SK-MEL-5 (cell line): ENCODE measurements around the gene ARHGAP8. TPM values are rescaled to one million over a fixed set of nuclear protein-coding genes. Genes with fewer than 3 reads are reported as not detected.

Experiments
- DNase-seq: peaks from one replicate; pipeline ENCODE4 v3.0.0-alpha.2; 2016; ENCODE audit warnings: low read depth, low spot score
- in situ Hi-C: cut with HindIII; loops from 2 replicates; pipeline ENCODE4 v1.10.0; 2016; ENCODE audit warnings: low sequenced_read_pairs, high pct_unique_total_duplicates, low pct_unique_long_range_greater_than_20kb
- total RNA-seq: library from RNA; depleted of rRNA; stranded (reverse); fragments of >200 nt; shearing (Covaris generic); gene quantifications from 2 replicates; pipeline ENCODE4 v1.2.3, GENCODE V29; 2014

The ARHGAP8 gene
- total RNA-seq, 1 experiment from 2014 or later, result 0.87 TPM

DNA sequence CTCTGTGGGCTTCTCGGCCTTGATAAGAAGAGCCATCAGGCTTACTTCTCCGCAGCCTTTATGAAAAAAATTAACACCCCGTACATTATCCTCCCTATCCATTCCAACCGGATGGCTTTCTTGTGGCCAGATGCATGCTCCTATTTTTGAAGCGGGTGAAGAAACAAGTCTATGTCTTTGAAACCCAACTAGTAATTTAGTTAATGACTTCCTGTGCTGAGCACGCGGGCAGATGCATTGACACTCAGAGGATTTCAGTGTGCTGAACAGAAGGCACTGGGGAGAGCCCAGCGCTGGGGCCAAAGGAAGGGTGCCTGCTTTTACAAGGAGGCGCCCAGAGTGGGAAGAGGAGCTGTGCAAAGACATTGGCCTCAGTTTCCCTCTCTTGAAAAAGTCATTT, 53.3 kb downstream of the ARHGAP8 start:
- in situ Hi-C loops, result no loop called here
- DNase-seq, result no peak

DNA sequence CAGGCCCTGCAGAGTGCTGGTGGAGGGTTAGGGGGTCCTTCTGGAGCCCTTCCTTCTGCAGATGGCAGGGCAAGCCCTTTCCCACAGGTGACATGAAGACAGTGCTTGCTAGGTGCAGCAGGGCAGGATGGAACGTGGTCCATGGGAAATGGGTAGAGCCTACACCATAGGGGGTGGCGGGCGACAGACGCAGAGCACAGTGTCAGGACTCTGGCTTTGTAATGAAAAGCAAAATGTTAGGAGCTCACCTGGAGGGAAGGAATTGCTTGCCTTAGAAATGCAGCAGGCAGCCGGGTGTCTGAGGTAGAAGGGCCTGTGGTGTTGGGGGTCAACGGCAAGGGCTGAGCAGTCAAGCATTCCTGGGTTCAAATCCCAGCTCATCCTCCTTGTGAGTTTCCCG, 54.9 kb downstream of the ARHGAP8 start:
- DNase-seq, result no peak
- in situ Hi-C loops, result no loop called here

DNA sequence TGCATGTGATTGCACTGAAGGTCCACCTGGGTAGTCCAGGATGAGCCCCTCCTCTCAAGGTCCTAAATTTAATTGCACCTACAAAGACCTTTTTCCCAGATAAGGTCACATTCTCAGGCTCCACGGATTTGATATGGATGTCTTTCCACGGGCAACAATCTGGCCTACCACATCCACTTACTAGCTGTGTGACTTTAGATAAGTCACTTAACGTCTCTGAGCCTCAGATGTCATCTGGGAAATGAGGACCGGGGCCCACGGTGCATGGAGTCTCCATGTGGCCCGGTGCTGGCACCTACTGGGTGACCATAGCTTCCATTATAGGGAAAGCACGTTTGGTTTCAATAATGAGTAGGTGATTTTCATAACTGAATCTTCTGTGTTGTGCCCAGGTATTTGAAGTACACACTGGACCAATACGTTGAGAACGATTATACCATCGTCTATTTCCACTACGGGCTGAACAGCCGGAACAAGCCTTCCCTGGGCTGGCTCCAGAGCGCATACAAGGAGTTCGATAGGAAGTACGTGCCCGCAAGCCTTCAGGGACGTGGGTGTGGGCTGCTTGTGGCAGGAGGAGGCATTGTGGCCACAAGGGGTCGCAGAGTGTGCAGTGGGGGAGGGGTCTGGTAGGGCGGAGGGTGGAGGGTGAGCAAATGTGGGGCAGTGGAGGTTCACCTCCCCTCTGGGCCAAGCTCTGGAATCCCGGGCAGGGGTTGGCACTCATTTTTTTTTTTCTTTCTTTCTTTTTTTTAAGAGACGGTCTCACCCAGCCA, 55.7 kb downstream of the ARHGAP8 start:
- in situ Hi-C loops, result no loop called here
- DNase-seq, result peak; percentile 52

DNA sequence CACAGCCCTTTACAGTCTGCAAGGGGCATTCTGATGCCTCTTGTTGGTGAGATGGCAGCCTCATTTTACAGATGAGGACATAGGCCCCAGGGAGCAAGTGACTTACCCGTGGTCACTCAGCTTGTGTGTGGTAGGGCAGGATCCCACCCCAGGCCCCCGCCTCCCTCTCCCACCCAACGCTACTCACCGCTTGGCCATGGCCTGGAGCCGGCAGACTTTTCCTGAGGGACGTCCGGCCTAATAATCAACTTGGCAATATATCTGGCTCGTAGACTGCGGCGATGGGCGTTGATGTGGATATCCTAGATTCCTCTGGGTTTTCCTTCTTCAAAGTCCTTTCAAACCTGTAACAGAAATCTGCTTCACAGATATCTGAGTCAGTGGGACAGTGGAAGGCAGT, 57.1 kb downstream of the ARHGAP8 start:
- in situ Hi-C loops, result no loop called here
- DNase-seq, result no peak

DNA sequence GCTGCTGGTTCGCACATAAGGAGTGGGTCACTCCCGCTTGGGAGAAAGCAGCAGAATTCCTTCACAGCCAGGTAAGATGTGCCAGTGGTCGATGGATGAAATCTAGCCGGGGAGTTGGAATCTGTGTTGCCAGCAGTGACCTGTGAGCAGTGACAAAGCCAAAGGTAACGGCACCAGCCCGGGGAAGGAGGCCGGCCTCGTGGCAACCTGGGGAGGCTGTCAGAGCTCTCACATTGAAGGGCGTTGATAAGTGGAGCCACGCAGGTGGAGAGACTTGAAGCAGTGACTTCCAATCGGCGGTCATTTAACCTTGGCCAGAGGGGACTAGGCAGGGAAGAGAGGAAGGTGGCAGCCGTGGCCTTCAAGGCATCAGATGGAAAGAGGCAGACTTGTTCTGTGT, 58.8 kb downstream of the ARHGAP8 start:
- in situ Hi-C loops, result no loop called here
- no peak for DNase-seq

DNA sequence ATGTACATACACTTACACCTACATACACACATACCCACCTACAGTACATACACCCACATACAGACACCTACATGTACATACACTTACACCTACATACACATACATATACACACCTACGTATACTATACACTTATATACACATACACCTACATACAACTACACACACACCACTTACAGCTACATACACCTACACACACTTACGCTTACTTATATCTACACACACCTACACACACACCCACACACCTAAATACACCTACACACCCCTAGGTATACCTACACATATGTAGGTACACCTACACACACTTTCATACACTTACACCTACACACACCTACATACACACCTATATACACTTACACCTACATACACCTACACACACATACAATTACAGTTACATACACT, 61.0 kb downstream of the ARHGAP8 start:
- no peak for DNase-seq
- in situ Hi-C loops, result no loop called here

DNA sequence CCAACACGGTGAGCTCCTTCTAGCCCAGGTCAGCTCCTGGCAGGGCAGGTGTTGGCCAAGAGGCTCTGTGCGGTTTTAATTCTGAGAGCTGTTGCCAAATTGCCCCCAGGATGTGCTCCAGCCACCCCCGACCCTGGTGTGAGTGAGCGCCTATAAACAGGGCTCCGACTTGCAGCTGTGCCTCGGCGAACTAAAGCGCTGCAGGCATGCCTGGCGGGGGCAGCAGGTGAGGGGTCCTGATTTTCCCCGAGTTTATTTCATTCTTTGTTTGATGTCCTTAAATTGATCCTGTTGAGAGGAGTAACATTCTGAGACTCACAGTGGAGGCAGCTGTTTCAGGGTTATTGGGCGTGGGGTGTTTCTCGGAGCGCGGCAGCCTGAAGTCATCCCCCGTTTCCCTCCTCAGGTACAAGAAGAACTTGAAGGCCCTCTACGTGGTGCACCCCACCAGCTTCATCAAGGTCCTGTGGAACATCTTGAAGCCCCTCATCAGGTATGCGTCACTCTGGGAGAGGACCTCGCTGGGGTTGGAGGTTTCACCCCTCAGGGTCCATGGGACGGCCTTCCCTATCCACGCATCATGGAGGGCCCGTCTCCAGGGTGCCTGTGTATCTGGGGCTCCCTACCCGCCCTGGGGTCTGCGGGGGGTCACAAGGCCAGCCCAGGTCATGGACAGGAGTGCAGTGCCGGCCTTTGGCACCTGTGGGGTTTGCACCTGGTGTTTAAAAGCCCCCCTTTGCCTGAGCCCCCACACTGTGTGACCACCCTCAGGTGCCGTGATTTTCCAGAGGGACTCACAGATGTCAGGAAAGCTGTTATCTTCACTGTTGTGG, 62.1 kb downstream of the ARHGAP8 start:
- DNase-seq, result no peak
- in situ Hi-C loops, result no loop called here

DNA sequence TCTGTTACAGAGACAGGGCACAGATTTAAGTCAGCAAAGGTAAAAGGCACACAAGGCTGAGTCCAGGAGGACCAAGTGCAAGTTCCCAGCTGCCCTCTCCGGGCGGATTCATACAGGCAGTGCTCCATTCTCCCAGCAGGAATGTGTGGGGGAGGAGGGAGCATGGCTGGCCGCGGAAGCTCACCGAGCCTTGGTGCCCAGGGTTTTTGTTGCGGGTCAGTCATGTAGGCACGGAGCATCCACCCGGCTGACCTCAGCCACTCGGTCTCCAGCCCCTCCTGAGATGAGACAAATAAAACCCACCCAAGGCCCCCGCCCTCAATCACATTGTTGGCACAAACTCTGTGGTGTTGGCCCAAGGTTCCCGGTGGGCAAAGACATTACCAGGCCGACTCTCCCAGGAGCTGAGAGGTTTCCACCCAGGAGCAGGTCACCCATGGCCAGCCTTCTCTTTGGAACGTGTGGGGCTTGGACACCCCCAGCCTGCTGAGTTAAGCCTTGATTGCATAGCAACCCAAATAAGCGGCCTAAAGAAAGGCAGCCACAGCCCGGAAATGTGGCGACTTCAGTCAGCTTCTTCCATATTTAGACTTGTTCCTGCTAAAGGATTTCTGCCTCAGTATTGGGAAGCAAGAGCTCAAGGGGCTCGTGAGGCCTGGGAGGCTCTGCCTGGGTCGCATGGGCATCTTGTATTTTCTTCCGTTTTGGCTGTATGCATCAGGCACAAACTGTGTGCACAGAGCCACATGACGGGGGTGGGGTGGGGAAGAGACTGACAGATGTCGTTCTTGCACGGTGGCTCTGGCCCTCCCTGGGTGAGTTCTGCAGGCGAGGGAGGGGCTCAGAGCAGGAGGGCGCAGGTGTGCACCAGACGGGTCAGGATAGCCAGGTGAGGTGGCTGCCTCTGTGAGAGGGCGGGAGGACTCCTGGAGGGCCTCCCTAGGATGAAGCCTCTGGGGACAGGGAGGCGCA, 63.0 kb downstream of the ARHGAP8 start:
- no peak for DNase-seq
- in situ Hi-C loops, result no loop called here

DNA sequence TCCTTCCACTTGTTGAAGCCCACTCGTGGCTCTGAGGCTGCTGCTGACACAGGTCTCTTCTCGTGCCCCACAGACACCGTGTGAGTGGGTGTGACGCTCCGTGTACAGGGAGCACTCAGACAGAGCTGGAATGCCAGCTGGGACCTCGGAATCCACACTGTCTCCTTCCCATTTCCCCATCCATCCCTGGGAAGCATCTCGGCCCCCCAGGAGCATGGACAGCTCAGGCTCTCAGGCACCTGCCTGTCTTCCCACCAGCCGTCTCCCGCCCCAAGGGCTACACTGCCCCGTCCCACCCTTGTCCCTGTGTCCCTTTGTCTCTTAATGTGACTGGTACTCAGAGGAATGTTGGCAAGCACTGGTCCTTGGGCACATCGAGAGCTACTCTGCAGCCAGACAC, 63.8 kb downstream of the ARHGAP8 start:
- in situ Hi-C loops, result no loop called here
- no peak for DNase-seq

DNA sequence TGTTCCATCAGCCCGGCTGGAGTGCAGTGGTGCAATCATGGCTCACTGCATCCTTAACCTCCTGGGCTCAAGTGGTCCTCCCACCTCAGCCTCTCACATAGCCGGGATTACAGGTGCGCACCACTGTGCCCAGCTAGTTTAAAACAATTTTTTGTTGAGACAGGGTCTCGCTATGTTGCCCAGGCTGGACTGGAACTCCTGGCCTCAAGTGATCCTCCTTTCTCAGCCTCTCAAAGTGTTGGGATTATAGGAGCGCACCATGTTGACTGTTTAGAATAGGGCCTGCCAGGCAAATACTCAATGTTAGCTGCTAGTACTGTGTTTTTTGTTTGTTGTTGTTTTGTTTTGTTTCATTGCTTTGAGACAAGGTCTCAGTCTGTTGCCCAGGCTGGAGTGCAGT, 66.4 kb downstream of the ARHGAP8 start:
- no peak for DNase-seq
- in situ Hi-C loops, result no loop called here

DNA sequence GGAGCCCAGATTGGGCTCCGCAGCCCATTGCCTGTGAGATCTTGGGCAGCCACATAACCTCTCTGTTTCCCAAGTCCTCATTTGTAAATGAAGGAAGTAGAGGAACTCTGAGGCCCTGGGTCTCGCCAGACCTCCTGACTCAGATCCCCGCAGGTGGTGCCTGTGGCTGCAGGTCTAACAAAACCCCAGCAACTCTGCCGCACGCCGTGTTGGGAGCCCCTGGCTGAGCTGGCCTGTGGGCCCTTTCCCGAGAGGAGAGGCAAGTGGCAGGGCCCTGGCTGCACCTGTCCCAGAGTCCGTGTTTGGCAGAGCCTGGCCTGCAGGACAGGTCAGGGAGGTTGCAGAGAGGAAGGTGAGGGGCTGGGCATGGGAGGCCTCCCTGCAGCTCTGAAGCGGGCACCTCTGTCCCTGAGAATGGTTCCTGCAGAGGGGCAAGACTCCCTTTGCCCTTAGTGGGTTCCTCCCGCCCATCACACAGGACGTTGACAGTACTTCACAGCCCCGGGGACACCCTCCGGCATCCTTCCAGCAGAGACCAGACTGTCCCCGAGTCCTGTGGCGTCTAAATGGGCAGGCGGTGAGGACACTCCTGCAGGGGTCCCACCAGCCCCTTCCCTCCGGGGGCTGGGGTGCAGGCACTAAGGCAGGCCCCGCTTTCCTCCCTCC, 67.7 kb downstream of the ARHGAP8 start:
- in situ Hi-C loops, result no loop called here
- no peak for DNase-seq

DNA sequence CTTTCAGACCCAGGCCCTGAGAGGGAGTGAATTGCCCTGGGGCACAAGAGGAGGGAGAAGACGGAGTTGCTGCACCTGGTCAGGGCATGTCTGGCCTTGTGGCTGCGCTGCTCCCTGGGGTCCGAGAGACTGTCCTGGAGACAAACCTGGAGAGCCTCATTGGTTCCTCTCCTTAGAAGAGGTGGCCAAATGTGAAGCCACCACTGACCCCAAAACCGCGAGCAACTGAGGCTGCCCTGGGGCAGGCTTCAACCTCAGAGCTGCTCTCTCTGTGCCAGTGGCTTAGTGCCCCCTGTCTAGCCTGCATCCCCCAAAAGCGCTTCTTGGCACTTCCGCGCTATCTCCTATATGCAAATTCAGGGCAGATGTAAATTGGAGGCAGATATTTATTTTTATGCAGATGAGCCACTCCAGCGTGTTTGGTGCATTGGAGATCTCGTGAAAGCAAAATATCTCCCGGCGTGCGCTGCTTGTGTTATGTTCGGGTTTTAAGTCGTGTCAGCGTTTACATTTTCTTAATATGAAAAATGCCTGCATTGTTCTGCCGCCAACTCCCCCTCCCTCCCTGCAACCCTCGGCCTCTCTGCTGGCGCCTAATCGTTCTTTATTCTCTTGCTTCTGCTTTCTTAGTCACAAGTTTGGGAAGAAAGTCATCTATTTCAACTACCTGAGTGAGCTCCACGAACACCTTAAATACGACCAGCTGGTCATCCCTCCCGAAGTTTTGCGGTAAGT, 69.5 kb downstream of the ARHGAP8 start:
- no peak for DNase-seq
- in situ Hi-C loops, result no loop called here

DNA sequence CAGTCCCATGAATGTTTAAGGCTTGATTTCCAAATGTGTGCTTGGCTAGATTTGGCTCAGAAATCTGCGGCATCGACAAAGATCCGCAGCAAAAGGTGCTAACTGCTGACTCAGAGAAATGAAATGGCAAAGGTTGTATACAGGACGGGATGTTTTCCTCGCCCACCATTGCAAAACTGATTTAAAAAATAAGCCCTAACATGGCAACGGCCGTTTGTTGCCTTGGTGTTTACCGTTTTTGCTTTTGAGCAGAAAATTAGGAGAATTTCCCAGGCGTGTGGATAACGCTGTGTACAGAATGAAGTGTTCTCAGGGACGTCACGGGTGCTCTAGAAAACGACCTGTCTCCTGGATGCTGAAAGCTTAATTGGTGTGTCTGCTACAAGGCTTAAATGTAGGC, 70.2 kb downstream of the ARHGAP8 start:
- DNase-seq, result no peak
- in situ Hi-C loops, result no loop called here

DNA sequence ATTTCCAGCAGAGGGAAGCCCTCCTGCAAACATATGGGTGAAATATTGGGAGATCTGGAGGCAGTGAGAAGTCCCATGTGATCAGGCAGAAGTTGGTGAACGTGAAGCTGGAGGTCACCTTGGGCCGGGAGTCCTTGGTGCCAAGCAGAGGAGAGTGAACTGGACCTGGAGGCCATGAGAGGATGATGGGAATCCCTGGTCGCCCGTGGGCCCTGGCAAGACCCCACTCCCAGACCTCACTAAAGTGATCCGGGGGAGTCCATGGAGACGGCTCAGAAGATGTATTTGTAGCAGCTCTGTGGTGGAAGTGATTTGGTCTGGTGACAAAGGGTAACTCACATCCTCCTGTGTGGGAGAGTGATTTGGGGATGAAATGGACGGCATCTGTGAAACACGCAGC, 71.0 kb downstream of the ARHGAP8 start:
- DNase-seq, result no peak
- in situ Hi-C loops, result no loop called here

DNA sequence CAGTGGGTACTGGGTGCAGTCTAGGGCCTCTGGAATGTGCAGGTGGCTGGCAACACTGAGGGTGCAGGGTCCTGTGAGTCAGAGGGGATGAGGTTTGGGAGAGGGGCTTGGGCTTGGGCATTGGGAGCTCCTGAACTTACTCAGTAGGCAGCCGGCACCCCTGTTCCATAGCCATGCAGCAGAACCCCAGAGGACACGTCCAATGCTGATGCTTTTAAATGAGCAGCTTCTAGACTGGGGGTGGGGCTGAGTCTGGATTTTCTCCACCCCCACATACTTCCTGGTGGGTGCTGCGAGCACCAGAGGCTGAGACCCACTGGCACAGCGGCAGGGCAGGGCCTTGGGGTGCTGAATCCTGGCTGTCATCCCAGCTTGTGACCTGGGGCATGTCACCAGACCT, 71.4 kb downstream of the ARHGAP8 start:
- in situ Hi-C loops, result no loop called here
- no peak for DNase-seq

DNA sequence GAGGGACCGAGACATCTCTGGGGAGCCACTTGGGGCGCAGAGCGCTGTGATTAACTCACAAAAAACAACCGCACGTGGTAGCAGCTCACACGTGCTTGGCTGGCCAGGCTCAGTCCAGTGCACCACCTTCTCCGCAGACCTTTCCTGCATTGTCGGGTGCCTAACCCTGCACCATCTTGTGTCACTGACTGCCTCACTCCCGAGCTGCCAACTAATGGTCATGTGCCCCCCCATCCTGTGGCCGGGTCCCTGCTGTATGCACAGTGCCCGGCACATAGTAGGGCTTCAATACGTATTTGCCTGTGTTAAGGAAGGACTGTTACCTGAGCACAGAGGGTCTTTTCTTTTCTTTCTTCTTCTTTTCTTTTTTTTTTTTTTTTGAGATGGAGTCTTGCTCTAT, 71.9 kb downstream of the ARHGAP8 start:
- no peak for DNase-seq
- in situ Hi-C loops, result no loop called here
